ENCODE measurements around the gene GPRIN1. TPM values are rescaled to one million over a fixed set of nuclear protein-coding genes. Genes with fewer than 3 reads are reported as not detected.
"Not testable (repeated sequence)": the region's sequence is repeated elsewhere in the genome, so short reads cannot be mapped to it uniquely, and the experiment has no call there.

Gene GPRIN1
- total and polyA plus RNA-seq, 2 donors (not counting 1 experiment from before 2014, with no cell fraction given) = 1.9 to 6.3 TPM

DNA sequence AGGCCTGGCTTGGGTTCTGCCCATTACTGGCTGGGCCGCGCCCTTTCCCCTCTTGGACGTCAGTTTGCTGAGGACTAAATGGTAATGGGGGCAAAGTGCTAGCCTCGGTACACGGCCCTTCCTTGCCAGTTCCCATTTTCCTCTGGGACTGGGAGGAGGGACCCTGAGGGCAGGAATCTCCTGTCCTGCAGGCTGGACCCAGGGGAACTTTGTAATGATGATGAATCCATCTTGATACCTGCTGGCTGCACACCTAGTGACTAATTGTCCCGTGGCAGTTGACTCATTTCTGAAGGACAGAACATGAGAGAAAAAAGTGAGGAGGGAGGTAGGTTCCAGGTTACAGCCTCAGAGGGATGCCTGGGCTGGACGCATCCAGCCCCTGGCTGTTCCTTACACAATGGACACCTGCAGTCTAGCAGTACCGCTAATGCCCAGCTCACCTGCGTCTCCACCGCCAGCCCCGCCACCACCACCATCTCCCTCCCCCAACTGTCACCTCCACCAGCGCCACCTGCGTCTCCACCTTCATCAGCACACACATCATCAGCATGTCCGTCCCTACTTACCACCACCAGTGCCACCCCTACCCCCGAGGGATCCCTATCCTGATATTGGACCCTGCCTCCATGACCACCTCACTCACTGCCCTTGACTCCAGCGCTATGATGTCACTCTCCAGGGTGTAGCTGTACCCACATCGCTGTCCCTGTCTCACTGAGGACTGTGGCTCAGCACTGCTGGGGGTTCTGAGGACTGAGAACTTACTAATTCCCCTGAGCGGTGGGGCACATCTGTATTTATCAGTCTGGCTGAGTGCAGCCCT is 56.5 kb downstream of the GPRIN1 start:
- no peaks in the 10 kb centered on the region for H3K9me3 ChIP-seq (ENCODE audit: control insufficient read depth, insufficient read depth, low read depth, low read length)
- H4K20me1 ChIP-seq (ENCODE audit: control insufficient read depth, extremely low read depth, insufficient read depth, low read length) = no peaks in the 10 kb centered on the region
- TF ChIP-seq, protein P1, sequence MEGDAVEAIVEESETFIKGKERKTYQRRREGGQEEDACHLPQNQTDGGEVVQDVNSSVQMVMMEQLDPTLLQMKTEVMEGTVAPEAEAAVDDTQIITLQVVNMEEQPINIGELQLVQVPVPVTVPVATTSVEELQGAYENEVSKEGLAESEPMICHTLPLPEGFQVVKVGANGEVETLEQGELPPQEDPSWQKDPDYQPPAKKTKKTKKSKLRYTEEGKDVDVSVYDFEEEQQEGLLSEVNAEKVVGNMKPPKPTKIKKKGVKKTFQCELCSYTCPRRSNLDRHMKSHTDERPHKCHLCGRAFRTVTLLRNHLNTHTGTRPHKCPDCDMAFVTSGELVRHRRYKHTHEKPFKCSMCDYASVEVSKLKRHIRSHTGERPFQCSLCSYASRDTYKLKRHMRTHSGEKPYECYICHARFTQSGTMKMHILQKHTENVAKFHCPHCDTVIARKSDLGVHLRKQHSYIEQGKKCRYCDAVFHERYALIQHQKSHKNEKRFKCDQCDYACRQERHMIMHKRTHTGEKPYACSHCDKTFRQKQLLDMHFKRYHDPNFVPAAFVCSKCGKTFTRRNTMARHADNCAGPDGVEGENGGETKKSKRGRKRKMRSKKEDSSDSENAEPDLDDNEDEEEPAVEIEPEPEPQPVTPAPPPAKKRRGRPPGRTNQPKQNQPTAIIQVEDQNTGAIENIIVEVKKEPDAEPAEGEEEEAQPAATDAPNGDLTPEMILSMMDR (conservative IDR thresholded peaks at IDR 0.05 in 1 of 2, IDR thresholded peaks at IDR 0.05 in 1 of 2; ENCODE audit: low read depth in 1 of 2, low read length in 2 of 2) = no peak
- TF ChIP-seq EZH2 (IDR thresholded peaks at IDR 0.05; ENCODE audit: low read length, missing control alignments) = no peak
- H3K9ac ChIP-seq (ENCODE audit: insufficient read depth, low read length) = no peak overlapping the region
- no peaks in the 10 kb centered on the region for H3K4me1 ChIP-seq (ENCODE audit: control insufficient read depth, extremely low read depth, insufficient read depth, low read length)
- no peaks in the 10 kb centered on the region for H3K27me3 ChIP-seq (ENCODE audit: control insufficient read depth, insufficient read depth, low read length)
- no peaks in the 10 kb centered on the region for H3K79me2 ChIP-seq (ENCODE audit: control insufficient read depth, insufficient read depth, low read length)
- no peak overlapping the region for H3K4me2 ChIP-seq (ENCODE audit: extremely low read depth, insufficient read depth, low read length)
- no peak for DNase-seq (ENCODE audit: low read depth in 2 of 2)
- no peak overlapping the region for H3K27ac ChIP-seq (ENCODE audit: insufficient read depth, low read length)
- no peak overlapping the region for H2AFZ ChIP-seq (ENCODE audit: low read length)
- no peak overlapping the region for H3K4me3 ChIP-seq (replicated peaks in 1 of 4; ENCODE audit: control extremely low read depth in 1 of 4, insufficient read depth in 1 of 4, low read depth in 3 of 4, low read length in 4 of 4)
- H3K36me3 ChIP-seq (ENCODE audit: control insufficient read depth, insufficient read depth, low read length) = no peaks in the 10 kb centered on the region

DNA sequence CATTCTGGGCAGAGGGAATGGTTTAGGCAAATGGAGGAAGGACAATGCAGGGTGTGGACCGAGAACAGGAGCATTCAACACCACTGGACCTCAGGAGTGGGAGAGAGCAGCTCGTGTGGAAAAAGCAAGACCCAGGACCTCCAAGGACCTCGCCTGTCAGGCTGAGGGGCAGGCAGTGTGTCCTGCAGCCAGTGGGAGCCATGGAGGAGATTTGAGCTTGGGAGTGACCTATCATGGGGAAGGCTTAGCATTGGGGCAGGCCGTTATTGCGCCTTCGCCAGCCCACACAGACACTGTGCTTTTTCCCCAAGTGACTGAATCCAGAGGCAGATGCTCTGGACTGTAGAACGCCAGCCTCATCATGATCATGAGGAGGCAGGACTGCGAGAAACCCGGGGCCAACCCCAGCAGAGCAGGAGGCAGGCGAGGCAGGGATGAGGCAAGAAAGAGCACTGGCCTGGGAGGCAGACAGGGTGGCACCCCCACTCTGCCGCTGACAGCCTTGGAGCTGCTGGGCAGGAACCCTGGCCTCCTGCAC is 57.6 kb downstream of the GPRIN1 start:
- no peaks in the 10 kb centered on the region for H4K20me1 ChIP-seq (ENCODE audit: control insufficient read depth, extremely low read depth, insufficient read depth, low read length)
- H3K27me3 ChIP-seq (ENCODE audit: control insufficient read depth, insufficient read depth, low read length) = no peaks in the 10 kb centered on the region
- H3K27ac ChIP-seq (ENCODE audit: insufficient read depth, low read length) = no peak overlapping the region
- H2AFZ ChIP-seq (ENCODE audit: low read length) = no peak overlapping the region
- no peak overlapping the region for H3K4me3 ChIP-seq (replicated peaks in 1 of 4; ENCODE audit: control extremely low read depth in 1 of 4, insufficient read depth in 1 of 4, low read depth in 3 of 4, low read length in 4 of 4)
- no peak overlapping the region for H3K9ac ChIP-seq (ENCODE audit: insufficient read depth, low read length)
- no peaks in the 10 kb centered on the region for H3K79me2 ChIP-seq (ENCODE audit: control insufficient read depth, insufficient read depth, low read length)
- no peak for DNase-seq (ENCODE audit: low read depth in 2 of 2)
- H3K9me3 ChIP-seq (ENCODE audit: control insufficient read depth, insufficient read depth, low read depth, low read length) = no peaks in the 10 kb centered on the region
- H3K36me3 ChIP-seq (ENCODE audit: control insufficient read depth, insufficient read depth, low read length) = no peaks in the 10 kb centered on the region
- H3K4me1 ChIP-seq (ENCODE audit: control insufficient read depth, extremely low read depth, insufficient read depth, low read length) = no peaks in the 10 kb centered on the region
- TF ChIP-seq EZH2 (IDR thresholded peaks at IDR 0.05; ENCODE audit: low read length, missing control alignments) = no peak
- TF ChIP-seq, protein P1 (conservative IDR thresholded peaks at IDR 0.05 in 1 of 2, IDR thresholded peaks at IDR 0.05 in 1 of 2; ENCODE audit: low read depth in 1 of 2, low read length in 2 of 2) = no peak
- no peak overlapping the region for H3K4me2 ChIP-seq (ENCODE audit: extremely low read depth, insufficient read depth, low read length)

DNA sequence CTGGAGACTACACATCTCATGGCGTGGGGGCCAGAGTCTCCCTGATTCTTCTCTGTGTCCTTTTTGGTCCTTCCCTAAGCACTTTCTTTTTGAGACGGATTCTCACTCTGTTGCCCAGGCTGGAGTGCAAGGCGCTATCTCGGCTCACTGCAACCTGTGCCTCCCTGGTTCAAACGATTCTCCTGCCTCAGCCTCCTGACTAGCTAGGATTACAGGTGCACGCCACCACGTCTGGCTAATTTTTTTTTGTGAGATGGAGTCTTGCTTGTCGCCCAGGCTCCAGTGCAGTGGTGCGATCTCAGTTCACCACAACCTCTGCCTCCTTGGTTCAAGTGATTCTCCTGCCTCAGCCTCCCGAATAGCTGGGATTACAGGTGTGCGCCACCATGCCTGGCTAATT is 59.0 kb downstream of the GPRIN1 start:
- not testable (repeated sequence) for H3K4me1 ChIP-seq (ENCODE audit: control insufficient read depth, extremely low read depth, insufficient read depth, low read length); H3K79me2 ChIP-seq (ENCODE audit: control insufficient read depth, insufficient read depth, low read length); H3K36me3 ChIP-seq (ENCODE audit: control insufficient read depth, insufficient read depth, low read length); H4K20me1 ChIP-seq (ENCODE audit: control insufficient read depth, extremely low read depth, insufficient read depth, low read length); H3K9ac ChIP-seq (ENCODE audit: insufficient read depth, low read length); DNase-seq (ENCODE audit: low read depth in 2 of 2); H3K27me3 ChIP-seq (ENCODE audit: control insufficient read depth, insufficient read depth, low read length); H3K4me3 ChIP-seq (replicated peaks in 1 of 4; ENCODE audit: control extremely low read depth in 1 of 4, insufficient read depth in 1 of 4, low read depth in 3 of 4, low read length in 4 of 4); H3K9me3 ChIP-seq (ENCODE audit: control insufficient read depth, insufficient read depth, low read depth, low read length); H3K27ac ChIP-seq (ENCODE audit: insufficient read depth, low read length); H2AFZ ChIP-seq (ENCODE audit: low read length); H3K4me2 ChIP-seq (ENCODE audit: extremely low read depth, insufficient read depth, low read length)

All from fibroblast of lung (primary cell).